Effector CD8-positive, alpha-beta T cell (primary cell): ENCODE results near the gene PURA.
"Not testable (repeated sequence)": the region's sequence is repeated elsewhere in the genome, so short reads cannot be mapped to it uniquely, and the experiment has no call there.

Experiments
- DNase-seq: peaks from one replicate; lab custom pipeline; 2025; lab: John Stamatoyannopoulos, UW

Gene PURA

DNA sequence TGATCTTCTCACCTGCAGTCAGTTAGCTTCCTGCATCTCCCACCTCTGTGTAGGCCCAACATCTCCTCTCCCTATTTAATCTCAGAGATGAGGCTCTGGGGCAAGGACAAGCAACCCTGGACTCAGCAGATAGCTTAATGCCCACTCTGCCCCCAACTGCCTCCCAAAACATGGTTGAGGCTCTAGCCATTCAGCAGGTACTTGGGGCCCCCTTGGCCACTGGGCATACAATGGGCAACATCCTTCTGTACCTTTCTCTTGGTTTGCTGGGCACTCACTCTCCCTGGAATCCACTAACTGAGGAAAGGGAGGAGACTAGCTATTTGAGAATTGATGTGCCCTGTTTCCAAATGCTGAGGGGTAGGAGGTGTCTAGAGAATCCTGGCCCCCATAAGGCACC lies 21.2 kb downstream of the PURA start:
- no peak for DNase-seq

DNA sequence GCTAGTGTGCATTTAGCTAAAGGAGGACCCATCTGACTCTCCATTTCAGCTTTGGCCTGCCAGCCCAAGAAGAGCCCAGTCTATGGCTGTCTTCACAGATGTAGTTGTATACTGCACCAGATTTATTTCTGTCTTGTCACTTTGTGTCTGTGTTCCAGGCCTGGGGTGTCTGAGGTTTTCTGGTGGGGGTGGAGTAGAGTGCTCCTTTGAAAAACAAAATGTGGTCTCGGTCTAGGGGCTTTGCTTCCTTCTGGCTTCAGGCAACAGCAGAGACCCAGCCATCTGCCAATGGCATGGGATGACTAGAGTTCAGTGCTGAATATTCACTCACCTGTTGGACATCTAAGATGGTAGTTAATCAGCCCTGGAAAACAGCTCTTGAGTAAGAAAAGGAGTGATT lies 22.7 kb downstream of the PURA start:
- no peak for DNase-seq

DNA sequence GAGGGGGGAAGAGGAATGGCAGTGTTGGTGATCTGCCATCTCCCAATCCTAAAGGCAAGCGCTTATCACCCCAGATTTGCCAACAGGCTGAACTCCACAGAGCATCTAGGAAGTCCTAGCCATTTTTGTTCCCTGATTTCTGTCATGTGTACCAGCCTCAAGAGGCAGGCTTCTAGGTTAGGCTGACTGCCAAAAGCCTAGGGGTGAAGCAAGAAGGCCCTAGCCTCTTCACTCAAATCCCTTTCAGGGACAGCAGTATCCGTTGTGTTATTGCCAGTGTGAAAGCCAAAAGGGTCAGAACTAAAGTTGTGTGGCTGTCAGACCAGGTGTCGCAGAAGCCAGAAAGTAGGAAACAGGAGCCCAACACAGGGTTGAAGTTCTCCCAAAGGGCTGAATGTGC lies 26.5 kb downstream of the PURA start:
- no peak for DNase-seq

DNA sequence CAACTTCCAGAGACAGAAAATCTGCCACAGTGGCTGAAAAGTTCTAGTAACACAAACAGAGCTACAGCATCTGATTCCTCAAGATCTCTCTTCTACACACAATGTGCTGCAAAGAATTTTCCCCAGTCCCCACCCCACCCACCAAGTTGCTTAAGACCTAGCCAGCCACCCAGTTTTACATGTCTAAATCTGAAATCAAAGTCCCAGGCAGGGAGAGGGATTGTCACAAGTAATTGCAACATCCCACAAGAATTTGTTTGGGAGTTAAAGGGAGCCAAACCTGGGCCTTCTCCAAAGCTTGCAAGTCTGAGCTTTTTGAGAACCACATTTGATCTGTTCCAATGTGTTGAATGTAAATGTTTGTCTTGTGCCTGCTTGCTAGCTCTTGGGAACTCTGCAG lies 27.3 kb downstream of the PURA start:
- DNase-seq, result no peak

- DNase-seq, result no peak
These were observed 28.3 kb downstream of the PURA start for GRCh38 chr5:140142246-140142645.

GRCh38 chr5:140142856-140143255 lies 28.9 kb downstream of the PURA start:
- DNase-seq, result no peak

GRCh38 chr5:140143521-140144258 lies 29.8 kb downstream of the PURA start:
- DNase-seq, result no peak

- no peak for DNase-seq
These were observed 31.3 kb downstream of the PURA start for GRCh38 chr5:140145256-140145655.

GRCh38 chr5:140145818-140146522 lies 32.1 kb downstream of the PURA start:
- peak; percentile 9 for DNase-seq

GRCh38 chr5:140146523-140146842 lies 32.6 kb downstream of the PURA start:
- DNase-seq, result no peak

DNA sequence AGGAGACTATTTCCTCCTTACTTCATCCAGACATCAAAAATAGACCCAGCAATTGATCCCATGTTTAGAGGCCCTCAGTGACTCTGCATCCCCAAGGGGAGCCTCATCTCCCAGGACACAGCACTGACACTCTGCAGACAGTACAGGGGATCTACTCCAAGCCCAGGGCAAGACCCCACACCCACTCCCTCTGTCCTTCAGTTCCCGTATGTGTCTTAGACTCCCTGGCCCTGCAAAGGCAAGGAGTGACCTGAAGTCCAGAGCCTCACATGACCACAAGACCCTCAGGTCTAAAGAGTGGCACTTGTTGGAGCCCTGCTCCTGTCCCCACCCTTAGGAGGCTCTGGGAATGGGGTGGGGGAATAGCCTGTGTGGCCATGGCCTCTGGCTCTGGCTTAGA lies 33.6 kb downstream of the PURA start:
- no peak for DNase-seq

DNA sequence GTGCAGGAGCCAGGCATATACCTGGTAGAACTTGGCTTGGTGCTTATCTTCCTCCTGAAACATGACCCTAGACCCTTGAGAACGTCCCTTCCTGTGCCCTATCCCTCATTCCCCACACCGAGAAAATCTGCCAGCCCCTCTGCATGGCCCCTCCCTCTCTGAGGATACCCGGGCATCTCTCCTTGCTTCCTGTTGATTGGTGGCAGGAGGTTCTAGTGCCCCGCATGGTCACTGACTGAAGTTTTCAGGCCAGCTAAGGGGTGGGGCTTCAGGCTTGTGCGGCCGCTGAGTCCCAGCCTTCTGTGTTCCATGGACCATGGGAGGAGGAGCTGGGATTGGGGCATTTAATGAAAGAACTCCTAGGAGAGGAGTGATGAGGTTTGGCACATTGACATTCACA lies 34.6 kb downstream of the PURA start:
- no peak for DNase-seq

- no peak for DNase-seq
These were observed 36.3 kb downstream of the PURA start for GRCh38 chr5:140150201-140150600.

DNA sequence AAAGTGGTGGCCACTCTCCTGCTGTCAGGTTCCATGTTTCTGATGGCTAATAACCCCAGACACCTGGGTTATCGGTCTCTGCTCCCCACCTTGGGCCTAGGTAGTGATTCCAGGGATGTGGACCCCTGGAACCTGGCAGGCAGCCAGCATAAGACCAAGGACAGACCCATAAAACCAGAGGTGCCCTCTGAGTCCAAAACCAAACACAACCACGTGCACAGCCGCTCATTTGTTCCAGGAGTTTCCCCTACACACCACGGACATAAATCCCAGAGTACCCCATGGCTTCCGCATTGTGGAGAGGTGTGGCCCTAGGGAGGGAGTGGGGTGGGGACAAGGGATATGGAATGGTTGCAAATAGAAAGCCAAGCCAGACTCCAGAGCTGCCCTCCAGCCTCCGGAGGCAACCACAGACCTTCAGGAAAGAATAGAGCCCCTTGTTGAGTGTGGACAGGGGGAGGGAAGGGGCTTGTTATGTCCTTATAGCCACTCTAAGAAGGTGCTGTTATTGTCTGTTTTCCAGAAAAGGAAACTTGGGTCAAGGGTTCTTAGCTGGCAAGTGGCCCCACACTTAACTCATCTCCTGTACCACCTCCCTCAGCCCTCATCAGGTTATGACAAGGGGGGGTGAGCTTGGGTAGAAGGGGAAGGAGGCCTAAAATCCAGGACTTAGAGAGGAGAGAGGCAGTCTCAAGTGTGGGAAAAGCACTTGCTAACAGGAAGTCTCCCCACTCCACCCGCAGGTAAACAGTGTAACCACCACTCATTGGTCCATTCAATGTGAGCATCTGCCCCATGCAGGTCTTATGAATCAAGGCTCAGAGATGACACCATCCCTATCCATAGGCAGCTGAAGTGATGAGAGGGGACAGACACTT lies 37.5 kb downstream of the PURA start:
- DNase-seq, result no peak

DNA sequence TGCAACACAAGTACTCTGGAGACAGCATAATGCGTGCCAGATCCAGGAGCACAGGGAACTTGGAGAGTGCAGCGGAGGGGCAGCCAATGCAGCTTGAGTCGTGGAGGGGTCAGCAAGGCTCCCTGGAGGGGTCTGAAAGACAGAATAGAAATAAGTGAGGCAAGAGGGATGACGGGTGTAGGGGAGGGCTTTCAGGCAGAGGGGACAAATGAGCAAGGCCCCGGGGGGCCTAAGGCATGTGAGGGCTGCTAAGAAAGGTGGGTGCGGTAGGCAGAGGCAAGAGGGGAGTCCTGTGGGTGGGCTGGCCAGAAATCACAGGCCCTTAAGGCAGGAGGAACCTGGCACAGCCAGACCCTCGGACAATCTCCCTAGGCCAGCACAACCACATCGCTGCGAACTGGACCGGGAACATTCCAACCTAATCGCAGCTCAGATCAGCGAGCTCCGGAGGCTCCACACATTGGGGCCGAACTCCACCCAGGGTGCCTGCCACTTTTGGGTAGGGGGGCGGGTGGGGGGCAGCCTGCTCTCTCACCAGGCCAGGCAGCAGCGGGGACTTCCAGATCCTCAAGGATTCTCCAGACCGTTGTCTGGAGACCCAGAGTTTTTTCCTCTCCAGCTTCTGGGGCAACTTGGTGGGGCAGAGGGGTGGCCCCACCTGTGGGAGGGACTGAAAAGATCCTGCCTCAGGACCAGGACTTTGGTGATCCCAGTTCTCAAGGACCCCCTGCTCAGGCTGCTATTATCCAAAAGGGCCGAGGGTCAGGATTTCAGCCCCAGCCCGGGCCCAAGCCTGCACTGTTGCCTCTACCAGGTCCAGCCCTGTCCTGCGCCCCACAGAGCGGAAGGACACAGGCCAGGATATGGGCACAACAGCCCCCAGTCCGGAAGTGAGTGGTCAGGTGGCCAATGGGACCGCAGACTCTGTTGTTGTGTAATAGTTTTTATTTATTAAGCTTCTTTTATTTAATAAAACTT lies 38.4 kb downstream of the PURA start:
- no peak for DNase-seq

- DNase-seq, result no peak
These were observed 39.3 kb downstream of the PURA start for GRCh38 chr5:140153255-140153654.

GRCh38 chr5:140153905-140154304 lies 40.0 kb downstream of the PURA start:
- DNase-seq, result no peak

- not testable (repeated sequence) for DNase-seq
These were observed 40.9 kb downstream of the PURA start for GRCh38 chr5:140154710-140155381.

DNA sequence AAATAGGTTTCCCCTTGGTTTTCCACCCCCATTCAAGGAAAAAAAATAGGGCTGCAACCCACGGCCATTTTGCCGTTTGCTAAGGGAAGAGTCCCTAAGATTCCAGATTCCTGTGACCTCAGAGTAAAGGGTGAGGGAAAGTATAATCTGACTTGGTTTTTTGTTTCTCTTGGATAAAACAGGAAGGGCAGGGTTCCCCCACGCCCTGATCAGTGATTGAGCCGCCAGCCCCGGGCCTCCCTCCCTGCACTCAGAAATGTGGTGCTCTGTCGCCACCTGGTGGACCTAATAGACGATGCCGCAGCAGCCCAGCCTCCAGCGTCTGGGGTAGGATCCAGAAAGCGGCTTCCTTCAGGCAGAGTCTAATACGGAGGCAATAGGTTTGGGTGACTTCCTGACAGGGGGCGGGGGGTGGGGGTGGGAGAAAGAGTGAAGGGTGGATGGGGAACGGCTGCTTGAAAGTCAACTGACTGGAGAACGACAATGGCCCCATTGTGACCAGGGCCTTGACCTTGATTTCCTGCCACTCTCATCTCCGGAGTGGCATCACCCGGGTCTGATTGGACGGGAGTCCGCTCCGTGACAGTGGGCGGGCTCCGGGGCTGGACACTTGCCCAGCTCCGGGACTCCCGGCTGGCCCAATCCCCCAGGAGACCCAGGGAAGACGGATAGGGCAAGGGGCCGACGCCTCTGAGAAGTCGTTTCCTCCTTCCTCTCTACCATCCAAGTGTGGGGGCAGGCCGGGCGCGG lies 43.3 kb downstream of the PURA start:
- peak; percentile 80 for DNase-seq
